HUES48 (cell line): ENCODE data around the gene DMBT1.

Source experiments
- H3K27ac ChIP-seq: one replicate; pipeline ENCODE4 v1.7.0; 2013; ENCODE audit warnings: low read depth, low read length, inconsistent platforms
- H3K27me3 ChIP-seq: 2 replicates; pipeline ENCODE4 v1.6.1; 2013; ENCODE audit warnings: mild to moderate bottlenecking, low read length; ENCODE audit not compliant: control insufficient read depth, insufficient read depth
- H3K36me3 ChIP-seq: 2 replicates; pipeline ENCODE4 v1.6.1; 2013; ENCODE audit warnings: low read length; ENCODE audit not compliant: control insufficient read depth, insufficient read depth
- H3K4me1 ChIP-seq: 2 replicates; pipeline ENCODE4 v1.6.1; 2013; ENCODE audit warnings: mild to moderate bottlenecking, low read length; ENCODE audit not compliant: control insufficient read depth, insufficient read depth
- H3K4me3 ChIP-seq: 2 replicates; pipeline ENCODE4 v1.5.1; 2013; ENCODE audit warnings: mild to moderate bottlenecking, low read depth, low read length
- H3K9ac ChIP-seq: 2 replicates; pipeline ENCODE4 v1.6.1; 2013; ENCODE audit warnings: mild to moderate bottlenecking, low read depth, low read length, moderate library complexity
- H3K9me3 ChIP-seq: 2 replicates; pipeline ENCODE4 v1.6.1; 2013; ENCODE audit warnings: low read length; ENCODE audit not compliant: control insufficient read depth, insufficient read depth

Gene DMBT1

DNA sequence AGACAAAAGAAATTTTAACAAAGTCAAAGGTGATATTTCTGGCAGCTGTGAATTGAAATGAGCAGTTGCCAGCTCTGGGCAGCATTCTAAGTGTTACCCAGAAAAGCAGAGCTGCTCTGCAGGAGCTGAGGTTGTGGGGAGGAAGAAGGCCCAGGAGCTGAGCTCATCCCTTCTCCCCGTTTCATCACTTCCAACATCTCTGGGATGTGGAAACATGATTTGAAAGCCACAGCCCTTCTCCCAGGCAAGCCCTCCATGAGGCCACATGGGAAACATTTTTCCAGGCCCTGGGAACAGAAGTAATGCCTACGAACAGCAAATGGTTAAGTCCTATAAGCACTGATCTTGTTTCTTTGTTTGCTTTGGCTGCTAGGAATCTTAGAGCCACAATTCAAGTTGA is 10.9 kb upstream of the DMBT1 start:
- Histone ChIP-seq H3K27ac (no peak overlapping the region), H3K9ac (no peak overlapping the region), H3K27me3 (no peaks in the 10 kb centered on the region), H3K4me3 (no peak overlapping the region), H3K9me3 (no peaks in the 10 kb centered on the region), H3K36me3 (no peaks in the 10 kb centered on the region), H3K4me1 (no peaks in the 10 kb centered on the region)

GRCh38 chr10:122550427-122550826 is 10.1 kb upstream of the DMBT1 start:
- no peak overlapping the region for H3K4me3 ChIP-seq
- H3K27me3 ChIP-seq = no peaks in the 10 kb centered on the region
- no peaks in the 10 kb centered on the region for H3K36me3 ChIP-seq
- no peaks in the 10 kb centered on the region for H3K4me1 ChIP-seq
- no peak overlapping the region for H3K9ac ChIP-seq
- H3K9me3 ChIP-seq = no peaks in the 10 kb centered on the region
- no peak overlapping the region for H3K27ac ChIP-seq

- no peak overlapping the region for H3K4me3 ChIP-seq
- no peak overlapping the region for H3K27ac ChIP-seq
- no peaks in the 10 kb centered on the region for H3K4me1 ChIP-seq
- no peaks in the 10 kb centered on the region for H3K9me3 ChIP-seq
- no peak overlapping the region for H3K9ac ChIP-seq
- H3K27me3 ChIP-seq = no peaks in the 10 kb centered on the region
- no peaks in the 10 kb centered on the region for H3K36me3 ChIP-seq
These were observed 9.6 kb upstream of the DMBT1 start for GRCh38 chr10:122550983-122551382.

GRCh38 chr10:122551450-122551849 is 9.1 kb upstream of the DMBT1 start:
- H3K4me3 ChIP-seq = no peak overlapping the region
- H3K27ac ChIP-seq = no peak overlapping the region
- no peaks in the 10 kb centered on the region for H3K4me1 ChIP-seq
- no peaks in the 10 kb centered on the region for H3K36me3 ChIP-seq
- H3K27me3 ChIP-seq = no peaks in the 10 kb centered on the region
- H3K9me3 ChIP-seq = no peaks in the 10 kb centered on the region
- no peak overlapping the region for H3K9ac ChIP-seq

GRCh38 chr10:122553341-122553740 is 7.2 kb upstream of the DMBT1 start:
- Histone ChIP-seq H3K9me3 (no peaks in the 10 kb centered on the region), H3K27ac (no peak overlapping the region), H3K27me3 (no peaks in the 10 kb centered on the region), H3K4me3 (no peak overlapping the region), H3K36me3 (no peaks in the 10 kb centered on the region), H3K9ac (no peak overlapping the region), H3K4me1 (peaks cover 5% of the 10 kb centered on the region; the same call in 1 of the 2 replicates)

- H3K9me3 ChIP-seq = no peaks in the 10 kb centered on the region
- H3K36me3 ChIP-seq = no peaks in the 10 kb centered on the region
- peaks cover 5% of the 10 kb centered on the region; the same call in 1 of the 2 replicates for H3K4me1 ChIP-seq
- no peak overlapping the region for H3K4me3 ChIP-seq
- peaks cover 5% of the 10 kb centered on the region; the same call in 1 of the 2 replicates for H3K27me3 ChIP-seq
- H3K27ac ChIP-seq = no peak overlapping the region
- H3K9ac ChIP-seq = no peak overlapping the region
These were observed 6.2 kb upstream of the DMBT1 start for GRCh38 chr10:122554131-122555036.

GRCh38 chr10:122555442-122555841 is 5.1 kb upstream of the DMBT1 start:
- Histone ChIP-seq H3K27ac (no peak overlapping the region), H3K27me3 (peaks cover 5% of the 10 kb centered on the region; the same call in 1 of the 2 replicates), H3K4me3 (no peak overlapping the region), H3K4me1 (peaks cover 5% of the 10 kb centered on the region; the same call in 1 of the 2 replicates), H3K36me3 (no peaks in the 10 kb centered on the region), H3K9me3 (no peaks in the 10 kb centered on the region), H3K9ac (no peak overlapping the region)

DNA sequence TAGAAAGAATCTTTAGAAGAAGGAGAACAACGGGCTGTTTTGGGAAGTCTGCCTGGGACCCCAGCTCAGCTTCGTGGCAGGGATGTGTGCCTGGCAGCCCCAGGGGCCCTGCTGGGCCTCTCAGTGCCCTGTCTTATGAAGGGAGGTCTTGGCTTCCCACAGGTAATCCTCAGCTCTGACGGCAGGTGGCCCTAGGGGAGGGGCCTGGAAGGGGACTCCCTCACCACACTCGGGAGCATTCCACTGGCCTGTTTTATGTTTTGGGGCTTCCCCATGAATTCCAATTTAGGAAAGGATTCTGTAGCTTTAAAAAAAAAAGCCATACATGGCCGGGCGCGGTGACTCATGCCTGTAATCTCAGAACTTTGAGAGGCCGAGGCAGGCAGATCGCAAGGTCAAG is 3.0 kb upstream of the DMBT1 start:
- Histone ChIP-seq H3K27ac (no peak overlapping the region), H3K27me3 (peaks cover 5% of the 10 kb centered on the region; the same call in 1 of the 2 replicates), H3K4me1 (peaks cover 5% of the 10 kb centered on the region; the same call in 1 of the 2 replicates), H3K9me3 (no peaks in the 10 kb centered on the region), H3K4me3 (no peak overlapping the region), H3K9ac (no peak overlapping the region), H3K36me3 (no peaks in the 10 kb centered on the region)

GRCh38 chr10:122558452-122558851 is 2.1 kb upstream of the DMBT1 start:
- Histone ChIP-seq H3K36me3 (no peaks in the 10 kb centered on the region), H3K9ac (no peak overlapping the region), H3K4me3 (no peak overlapping the region), H3K9me3 (no peaks in the 10 kb centered on the region), H3K27me3 (peaks cover 5% of the 10 kb centered on the region; the same call in 1 of the 2 replicates), H3K27ac (no peak overlapping the region), H3K4me1 (peaks cover 5% of the 10 kb centered on the region; the same call in 1 of the 2 replicates)

DNA sequence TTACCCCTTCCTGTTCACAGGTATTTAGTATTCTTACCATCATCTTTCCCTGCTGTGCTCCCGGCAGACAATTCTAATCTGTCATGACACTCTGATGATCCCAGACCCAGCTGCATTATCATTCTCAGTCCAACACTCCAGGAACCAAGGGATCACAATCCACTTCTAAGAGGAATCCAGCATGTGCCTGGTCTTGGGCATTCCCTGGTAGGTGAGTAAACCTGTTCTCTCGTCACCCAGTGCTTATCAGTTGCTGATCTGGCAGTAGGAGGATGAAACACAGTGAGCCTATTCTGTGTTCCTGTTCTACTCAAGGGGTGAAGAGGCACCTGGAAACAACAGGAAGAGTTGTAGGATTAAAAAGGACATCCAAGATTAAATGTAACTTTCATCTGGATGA is 1.3 kb upstream of the DMBT1 start:
- no peak overlapping the region for H3K27ac ChIP-seq
- peaks cover 5% of the 10 kb centered on the region; the same call in 1 of the 2 replicates for H3K27me3 ChIP-seq
- no peaks in the 10 kb centered on the region for H3K9me3 ChIP-seq
- H3K4me1 ChIP-seq = peaks cover 5% of the 10 kb centered on the region; the same call in 1 of the 2 replicates
- H3K4me3 ChIP-seq = no peak overlapping the region
- no peaks in the 10 kb centered on the region for H3K36me3 ChIP-seq
- no peak overlapping the region for H3K9ac ChIP-seq

GRCh38 chr10:122561212-122561611 is 658 bp downstream of the DMBT1 start:
- Histone ChIP-seq H3K36me3 (no peaks in the 10 kb centered on the region), H3K27ac (no peak overlapping the region), H3K4me1 (peaks cover 5% of the 10 kb centered on the region; the same call in 1 of the 2 replicates), H3K9ac (no peak overlapping the region), H3K4me3 (no peak overlapping the region), H3K9me3 (no peaks in the 10 kb centered on the region), H3K27me3 (peaks cover 5% of the 10 kb centered on the region; the same call in 1 of the 2 replicates)
